Measurements from ENCODE around the gene CHTOP. TPM values are rescaled to one million over a fixed set of nuclear protein-coding genes. Genes with fewer than 3 reads are reported as not detected.

Gene CHTOP
- total RNA-seq, 3 donors from 2014 or later: 64.2 to 71.8 (median 71.6) TPM

DNA sequence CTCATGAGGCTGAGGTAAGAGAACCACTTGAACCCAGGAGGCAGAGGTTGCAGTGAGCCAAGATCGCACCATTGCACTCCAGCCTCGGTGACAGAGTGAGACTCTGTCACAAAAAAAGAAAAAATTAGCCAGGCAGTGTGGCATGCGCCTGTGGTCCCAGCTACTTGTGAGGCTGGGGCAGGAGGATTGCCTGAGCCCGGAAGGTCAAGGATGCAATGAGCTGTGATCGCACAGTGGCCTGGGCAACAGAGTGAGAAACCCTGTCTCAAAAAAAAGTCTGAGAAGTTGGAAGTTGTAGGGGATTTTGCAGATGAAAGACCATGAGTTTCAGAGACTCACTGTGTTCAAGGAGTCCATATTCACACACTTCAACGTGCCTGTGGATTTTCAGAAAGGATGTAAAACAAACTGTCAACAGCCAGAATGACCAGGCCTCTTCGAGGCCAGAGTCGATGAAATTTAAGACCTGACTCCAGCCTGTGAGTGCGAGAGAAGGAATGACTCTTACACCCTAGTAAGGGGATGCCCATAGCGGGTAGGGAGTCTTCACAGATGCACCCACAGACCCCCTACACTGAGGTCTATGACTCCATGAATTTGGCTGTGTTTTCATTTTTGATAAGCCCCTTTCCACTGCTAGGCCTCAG is 8.8 kb upstream of the CHTOP start:
- ATAC-seq (no peak), DNase-seq (peak in 1 of 3 donors; percentile 19)
- Histone ChIP-seq H3K4me3 (no peak overlapping the region), H3K36me3 (ENCODE audit: low read depth) (no peaks in the 10 kb centered on the region), H3K9me3 (no peaks in the 10 kb centered on the region), H3K4me1 (ENCODE audit: low read depth) (peaks cover 8% of the 10 kb centered on the region)
- TF ChIP-seq, protein P1, sequence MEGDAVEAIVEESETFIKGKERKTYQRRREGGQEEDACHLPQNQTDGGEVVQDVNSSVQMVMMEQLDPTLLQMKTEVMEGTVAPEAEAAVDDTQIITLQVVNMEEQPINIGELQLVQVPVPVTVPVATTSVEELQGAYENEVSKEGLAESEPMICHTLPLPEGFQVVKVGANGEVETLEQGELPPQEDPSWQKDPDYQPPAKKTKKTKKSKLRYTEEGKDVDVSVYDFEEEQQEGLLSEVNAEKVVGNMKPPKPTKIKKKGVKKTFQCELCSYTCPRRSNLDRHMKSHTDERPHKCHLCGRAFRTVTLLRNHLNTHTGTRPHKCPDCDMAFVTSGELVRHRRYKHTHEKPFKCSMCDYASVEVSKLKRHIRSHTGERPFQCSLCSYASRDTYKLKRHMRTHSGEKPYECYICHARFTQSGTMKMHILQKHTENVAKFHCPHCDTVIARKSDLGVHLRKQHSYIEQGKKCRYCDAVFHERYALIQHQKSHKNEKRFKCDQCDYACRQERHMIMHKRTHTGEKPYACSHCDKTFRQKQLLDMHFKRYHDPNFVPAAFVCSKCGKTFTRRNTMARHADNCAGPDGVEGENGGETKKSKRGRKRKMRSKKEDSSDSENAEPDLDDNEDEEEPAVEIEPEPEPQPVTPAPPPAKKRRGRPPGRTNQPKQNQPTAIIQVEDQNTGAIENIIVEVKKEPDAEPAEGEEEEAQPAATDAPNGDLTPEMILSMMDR (IDR thresholded peaks at IDR 0.05): no peak
- intact Hi-C loops (cut with DNase I, micrococcal nuclease): no loop called here

DNA sequence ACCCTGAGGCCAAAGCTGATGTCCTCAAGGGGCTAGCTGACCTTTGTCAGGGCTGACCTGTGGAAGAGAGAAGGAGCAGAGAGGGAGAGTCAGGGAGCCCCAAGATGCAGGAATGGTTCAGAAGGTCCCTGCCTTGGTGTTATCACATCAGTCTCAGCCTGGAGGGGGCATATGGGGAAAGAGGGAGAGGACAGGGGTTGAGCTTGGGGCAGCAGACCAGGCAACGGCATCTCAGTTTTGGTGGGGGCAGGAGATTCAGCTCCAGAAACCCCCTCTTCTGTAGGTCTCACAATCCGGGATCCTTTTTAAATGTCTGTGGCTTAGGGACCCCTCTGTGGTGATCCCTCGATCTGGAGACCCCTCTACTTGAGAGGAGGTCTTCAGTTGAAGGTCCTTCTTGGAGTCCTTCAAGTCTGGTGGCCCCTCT is 7.4 kb upstream of the CHTOP start:
- intact Hi-C loops (cut with DNase I, micrococcal nuclease): no loop called here
- DNase-seq: no peak

DNA sequence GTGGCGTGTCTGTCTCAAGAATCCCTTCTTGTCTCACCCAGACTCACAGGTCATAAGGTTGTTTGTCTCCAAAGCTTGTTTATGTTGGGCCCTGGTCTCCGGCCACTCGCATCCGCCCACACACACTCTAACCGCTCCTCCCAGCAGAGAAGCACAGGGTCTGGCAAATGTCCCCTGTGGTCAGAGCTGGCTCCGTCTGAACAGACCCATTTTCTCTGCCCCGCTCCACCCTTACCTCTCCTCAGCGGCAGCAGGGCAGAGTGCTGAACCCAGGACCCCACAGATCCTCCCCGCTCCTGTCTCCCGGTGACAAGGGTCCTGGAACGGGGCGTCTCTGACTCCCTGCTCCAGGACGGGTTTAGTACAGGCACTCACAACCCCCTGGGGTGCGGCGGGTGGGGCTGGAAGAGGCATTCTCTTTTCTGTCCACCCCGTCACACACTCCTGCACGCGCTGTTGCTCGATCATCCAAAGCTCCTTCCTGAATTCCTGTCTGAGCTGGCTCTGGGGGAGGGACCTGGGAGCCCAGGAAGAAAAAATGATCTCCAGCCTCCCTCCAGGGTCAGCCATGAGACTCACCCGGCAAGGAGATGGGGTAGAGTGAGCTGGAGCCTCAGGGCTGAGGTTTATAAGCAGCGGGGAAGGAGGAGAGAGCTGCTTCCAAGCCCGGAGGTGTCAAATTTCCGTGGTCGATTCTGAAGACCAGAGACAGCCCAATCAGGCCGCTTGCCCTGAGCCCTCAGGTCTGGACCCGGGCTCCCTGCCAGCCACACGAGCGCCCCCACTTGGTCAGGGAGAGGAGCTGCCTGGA is 6.8 kb upstream of the CHTOP start, which contains the start of gene S100A13:
TSS of gene S100A13 (minus strand) at position 602 of the 811 bp plus-strand sequence. CDS start 1,033 bp downstream, outside the sequence.
- intact Hi-C loops (cut with DNase I, micrococcal nuclease): no loop called here
- TF ChIP-seq, protein P1 (IDR thresholded peaks at IDR 0.05): peak; percentile 69
- Histone ChIP-seq H3K4me3 (peak within 1 kb of the TSS; percentile 17), H3K36me3 (ENCODE audit: low read depth) (no peaks in the 10 kb centered on the region), H3K4me1 (ENCODE audit: low read depth) (peaks cover 16% of the 10 kb centered on the region), H3K9me3 (no peaks in the 10 kb centered on the region)
- peak; percentile 84 for ATAC-seq
- DNase-seq: peak; percentile 75 to 88 (median 86)

More for the DNA sequence above, 7.4 kb upstream of the CHTOP start:
- Histone ChIP-seq H3K9me3 (no peaks in the 10 kb centered on the region), H3K4me1 (ENCODE audit: low read depth) (peaks cover 16% of the 10 kb centered on the region), H3K36me3 (ENCODE audit: low read depth) (no peaks in the 10 kb centered on the region), H3K4me3 (peak overlapping the region; percentile 17)
- TF ChIP-seq, protein P1 (IDR thresholded peaks at IDR 0.05): no peak
- no peak for ATAC-seq

DNA sequence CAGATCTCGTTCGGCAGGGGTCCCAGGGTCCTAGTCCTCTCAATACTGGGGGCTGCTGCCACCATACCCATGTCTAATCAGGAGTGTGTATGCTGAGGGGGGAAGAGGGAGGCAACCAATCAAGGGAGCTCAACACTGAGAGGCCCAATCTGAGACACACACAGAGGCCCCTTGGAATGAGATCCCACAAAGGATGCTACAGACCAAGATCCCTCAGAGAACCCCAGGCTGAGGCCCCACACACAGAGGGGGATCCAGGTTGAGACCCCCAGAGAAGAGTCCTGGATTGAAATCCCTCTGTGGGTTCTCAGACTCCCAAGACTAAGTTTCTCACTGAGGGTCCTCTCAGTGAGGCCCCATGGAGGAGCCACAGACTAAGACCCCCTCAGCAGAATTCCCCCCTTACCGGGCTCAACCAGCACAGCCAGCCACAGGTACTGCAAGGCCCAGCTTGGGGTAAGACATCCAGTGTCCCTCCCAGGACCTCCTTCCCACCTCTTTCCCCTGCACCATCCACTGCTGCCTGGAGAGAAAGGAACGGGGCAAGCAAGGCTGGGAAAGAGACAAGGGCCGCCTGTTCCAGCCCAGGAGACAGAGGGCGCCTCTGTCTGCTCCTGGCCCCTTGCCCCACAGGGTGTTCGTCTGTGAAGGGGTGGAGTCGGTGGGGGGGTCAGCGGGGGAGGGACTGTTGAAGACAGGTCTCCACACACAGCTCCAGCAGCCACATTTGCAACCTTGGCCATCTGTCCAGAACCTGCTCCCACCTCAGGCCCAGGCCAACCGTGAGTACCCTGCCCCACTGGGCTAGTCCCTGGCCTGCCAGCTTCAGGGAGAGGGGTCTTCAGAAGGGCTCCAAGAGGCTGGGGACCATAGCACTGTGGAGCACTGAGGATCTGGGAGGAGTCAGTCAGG is 5.9 kb upstream of the CHTOP start, which contains the start of gene S100A1:
TSS of gene S100A1 (plus strand) at position 720 of the 912 bp plus-strand sequence. CDS start 2,088 bp downstream, outside the sequence.
- ATAC-seq (peak; percentile 4), DNase-seq (peak in 2 of 3 donors; percentile 56 to 71)
- H3K9me3 ChIP-seq: no peaks in the 10 kb centered on the region
- H3K4me1 ChIP-seq (ENCODE audit: low read depth): peaks cover 17% of the 10 kb centered on the region
- intact Hi-C loops (cut with DNase I, micrococcal nuclease): no loop called here
- TF ChIP-seq, protein P1 (IDR thresholded peaks at IDR 0.05): no peak
- no peaks in the 10 kb centered on the region for H3K36me3 ChIP-seq (ENCODE audit: low read depth)
- H3K4me3 ChIP-seq: peak within 1 kb of the TSS; percentile 17
